ENCODE results near the gene PIP4K2C.
"Not testable (repeated sequence)": the region's sequence is repeated elsewhere in the genome, so short reads cannot be mapped to it uniquely, and the experiment has no call there.

Gene PIP4K2C

GRCh38 chr12:57586128-57586527 lies 4.9 kb upstream of the PIP4K2C start:
- DNase-seq: no peak

DNA sequence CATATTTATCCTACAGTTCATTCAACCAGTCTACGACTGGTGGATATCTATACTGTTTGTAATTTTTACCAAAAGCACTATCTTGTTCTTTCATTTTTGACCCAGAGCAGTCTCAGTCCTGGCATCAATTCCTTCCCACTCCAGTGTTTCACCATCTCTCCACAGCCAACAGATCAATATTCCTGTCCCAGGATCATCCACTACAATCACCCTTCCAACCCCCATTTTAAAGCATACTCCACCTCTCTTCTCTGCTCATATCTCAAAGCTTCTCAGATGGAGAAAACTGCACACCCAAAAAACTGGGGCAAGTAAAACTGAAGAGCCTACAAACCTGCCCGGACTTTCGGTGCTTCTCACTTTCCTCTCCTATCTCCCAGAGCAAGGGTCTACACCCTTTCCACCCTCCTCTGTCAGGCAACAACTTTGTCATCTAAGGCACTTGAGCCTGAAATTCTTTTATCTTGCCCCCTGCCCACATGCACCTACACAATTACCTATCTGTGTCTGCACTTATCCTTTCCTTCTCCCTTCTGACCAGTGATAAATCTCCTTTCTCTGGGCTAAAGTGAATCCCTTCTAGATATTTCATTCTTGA lies 4.1 kb upstream of the PIP4K2C start:
- no peak for DNase-seq

DNA sequence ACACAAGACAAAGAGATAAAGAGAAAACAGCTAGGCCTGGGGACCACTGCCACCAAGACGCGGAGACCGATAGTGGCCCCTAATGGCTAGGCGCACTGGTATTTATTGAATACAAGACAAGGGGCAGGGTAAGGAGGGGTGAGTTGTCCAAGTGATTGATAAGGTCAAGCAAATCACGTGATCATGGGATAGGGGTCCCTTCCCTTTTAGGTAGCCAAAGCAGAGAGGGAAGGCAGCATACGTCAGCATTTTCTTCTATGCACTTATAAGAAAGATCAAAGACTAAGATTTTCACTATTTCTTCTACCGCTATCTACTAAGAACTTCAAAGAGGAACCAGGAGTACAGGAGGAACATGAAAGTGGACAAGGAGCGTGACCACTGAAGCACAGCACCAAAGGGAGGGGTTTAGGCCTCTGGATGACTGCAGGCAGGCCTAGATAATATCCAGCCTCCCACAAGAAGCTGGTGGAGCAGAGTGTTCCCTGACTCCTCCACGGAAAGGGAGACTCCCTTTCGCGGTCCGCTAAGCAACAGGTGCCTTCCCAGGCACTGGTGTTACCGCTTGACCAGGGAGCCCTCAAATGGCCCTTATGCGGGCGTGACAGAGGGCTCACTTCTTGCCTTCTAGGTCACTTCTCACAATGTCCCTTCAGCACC lies 1.9 kb upstream of the PIP4K2C start:
- not testable (repeated sequence) for DNase-seq

DNA sequence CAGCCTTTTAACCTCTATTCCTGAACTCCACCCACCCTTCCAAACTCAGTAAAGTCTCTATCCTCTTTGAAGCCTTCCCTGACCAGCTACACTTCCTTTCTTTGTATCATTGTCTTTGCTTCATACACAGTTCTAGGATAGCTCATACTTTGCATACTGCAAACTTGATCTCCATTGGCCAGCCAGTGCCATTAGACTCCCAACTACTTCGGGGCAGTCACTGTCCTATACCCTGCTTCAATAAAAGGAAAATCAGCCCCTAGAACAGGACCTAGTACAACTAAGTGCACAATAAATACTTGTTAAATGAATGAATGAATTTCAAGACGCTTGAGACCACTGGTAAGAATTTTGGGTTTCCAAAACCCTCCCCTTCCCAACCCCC lies 521 bp upstream of the PIP4K2C start:
- DNase-seq: peak; percentile 43

GRCh38 chr12:57591782-57592325 lies 862 bp downstream of the PIP4K2C start:
- DNase-seq: no peak

- no peak for DNase-seq
Measured at GRCh38 chr12:57592551-57593165, 1.7 kb downstream of the PIP4K2C start.

DNA sequence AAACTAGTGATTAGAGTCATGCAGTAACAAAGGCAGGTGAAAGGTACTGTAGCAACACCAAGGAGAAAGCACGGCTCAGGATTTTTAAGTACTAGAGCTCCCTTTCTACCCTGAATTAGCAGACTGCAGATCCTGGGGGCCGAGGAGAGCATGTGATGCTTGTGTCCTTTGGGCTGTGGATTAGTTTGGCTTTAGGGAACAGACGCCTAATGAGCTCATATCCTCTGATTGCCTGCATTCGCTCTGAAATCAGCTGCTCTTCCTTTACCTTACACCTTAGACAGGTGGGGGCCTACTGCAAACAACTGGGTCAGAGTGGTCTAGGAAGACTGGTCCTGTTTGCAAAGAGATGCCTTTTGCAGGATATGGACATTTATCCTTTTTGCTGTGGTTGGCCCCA lies 2.2 kb downstream of the PIP4K2C start:
- no peak for DNase-seq

DNA sequence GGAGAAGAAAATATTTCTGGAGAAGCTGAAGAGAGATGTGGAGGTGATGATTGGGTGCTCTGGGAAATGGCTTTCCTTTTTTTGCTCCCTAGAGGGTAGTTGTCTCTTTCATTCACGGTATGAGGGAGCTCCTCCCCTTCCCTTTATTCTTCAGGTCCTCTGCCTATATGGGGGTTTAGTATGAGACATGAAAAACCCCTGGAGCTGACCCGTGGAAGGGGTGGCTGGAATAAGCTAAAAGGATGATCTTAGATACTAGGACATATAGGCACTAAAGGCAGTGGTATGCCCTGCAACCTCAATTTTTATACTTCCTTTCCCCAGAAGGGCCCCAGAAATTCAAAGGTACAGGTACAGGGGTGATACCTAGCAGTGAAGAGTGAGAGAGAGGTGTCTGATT lies 9.4 kb downstream of the PIP4K2C start:
- no peak for DNase-seq

DNA sequence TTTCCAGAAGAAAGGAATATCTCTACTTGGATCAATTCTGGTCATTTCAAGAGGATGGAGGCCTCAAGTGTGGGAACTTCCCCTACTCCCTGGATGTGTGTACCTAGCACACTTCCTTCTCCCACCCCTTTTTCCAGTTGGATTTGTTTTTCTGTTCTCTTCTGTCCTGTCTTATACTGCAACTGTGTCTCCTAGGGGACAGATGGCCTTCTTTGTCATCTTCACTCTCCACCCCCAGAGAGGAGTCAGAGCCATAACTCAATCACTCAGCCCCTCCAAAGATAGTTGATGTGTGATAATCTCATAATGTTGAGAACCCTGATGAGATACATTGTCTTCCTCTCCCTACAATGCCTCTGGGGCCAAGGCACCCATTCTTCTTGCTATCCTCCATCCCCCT lies 11.6 kb downstream of the PIP4K2C start:
- no peak for DNase-seq

- DNase-seq: no peak
Measured at GRCh38 chr12:57603324-57603723, 12.3 kb downstream of the PIP4K2C start.

DNA sequence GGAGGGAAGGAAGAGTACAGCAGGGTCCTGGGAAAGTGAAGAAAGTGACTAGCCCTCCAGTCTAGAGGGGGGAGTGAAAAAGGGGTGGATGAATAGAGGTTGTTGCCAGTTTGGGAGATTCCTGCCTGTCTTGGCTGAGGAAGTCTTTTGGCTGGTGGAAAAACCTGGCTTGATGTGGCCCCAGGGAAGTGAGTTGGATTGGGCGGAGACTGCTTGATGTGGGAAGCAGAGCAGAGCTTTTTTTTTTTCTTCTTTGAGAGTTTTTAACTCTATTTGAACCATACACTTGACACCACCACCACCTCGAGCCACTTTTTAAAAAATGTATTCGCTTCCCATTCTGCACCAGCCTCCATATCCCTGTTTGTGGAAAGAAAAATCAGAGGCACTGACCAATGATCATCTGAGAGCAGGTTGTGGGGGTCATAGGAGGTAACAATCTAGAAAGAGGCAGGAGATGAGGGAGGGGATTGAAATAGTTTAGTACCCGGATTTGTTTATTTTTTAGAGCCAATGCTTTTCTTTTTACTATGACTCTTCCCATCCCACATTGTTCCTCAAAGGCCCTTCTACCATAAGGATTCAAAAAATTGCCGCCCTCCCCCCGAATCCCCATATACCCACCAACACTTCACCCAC lies 12.9 kb downstream of the PIP4K2C start:
- DNase-seq: no peak

DNA sequence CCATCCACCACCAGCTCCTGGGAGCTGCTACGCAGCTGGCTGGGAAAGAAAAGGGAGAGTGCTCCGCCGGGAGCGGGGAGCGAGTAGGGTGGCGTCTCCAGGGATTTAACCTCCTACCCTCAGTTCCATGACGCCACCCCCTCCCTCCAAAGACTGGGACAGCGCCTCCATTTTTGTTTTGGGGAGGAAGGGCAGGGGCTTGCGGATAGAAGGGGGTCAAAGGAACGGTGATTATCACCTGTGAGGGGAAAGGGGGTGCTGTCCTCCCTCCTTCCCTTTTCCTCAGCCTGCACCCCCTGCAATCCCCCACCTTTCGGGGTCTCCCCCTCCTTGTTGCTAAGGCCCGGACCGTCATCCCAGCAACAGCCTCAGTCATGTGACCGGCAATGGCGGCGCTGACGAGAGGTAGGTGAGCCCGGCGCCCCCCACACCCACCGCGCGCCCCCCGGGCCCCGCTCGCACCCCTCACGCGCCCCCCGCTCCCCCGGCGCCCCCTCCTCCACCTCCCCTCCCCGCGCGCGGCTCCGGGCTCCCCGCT lies 13.5 kb downstream of the PIP4K2C start, which contains the start of gene DTX3:
Gene DTX3 (plus strand): TSS at position 371 of the 538 bp plus-strand sequence. CDS start 1,694 bp downstream, outside the sequence.
- DNase-seq: peak; percentile 15

GRCh38 chr12:57604992-57605810 lies 14.2 kb downstream of the PIP4K2C start:
- DNase-seq: no peak

- DNase-seq: no peak
Measured at GRCh38 chr12:57605811-57606311, 14.9 kb downstream of the PIP4K2C start.

DNA sequence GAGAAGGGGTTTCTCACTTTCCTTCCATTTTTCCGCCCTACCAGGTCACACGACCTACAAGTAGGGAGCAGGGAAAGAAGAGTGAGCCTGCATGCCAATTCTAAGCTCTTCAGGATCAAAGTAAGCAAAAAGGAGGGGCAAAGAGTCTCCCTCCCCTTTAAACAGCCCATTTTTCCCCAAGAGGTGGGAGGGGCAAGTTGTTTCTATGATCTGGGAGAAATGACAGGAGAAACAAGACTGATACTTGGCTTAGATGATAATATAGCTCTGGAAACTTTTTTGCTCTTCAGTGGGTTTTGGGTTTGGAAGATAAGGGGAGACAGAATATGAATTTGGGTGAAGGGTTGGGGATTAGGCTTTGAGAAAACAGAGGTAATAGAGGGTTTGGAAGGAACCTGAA lies 15.4 kb downstream of the PIP4K2C start:
- no peak for DNase-seq

GRCh38 chr12:57606821-57607220 lies 15.8 kb downstream of the PIP4K2C start:
- no peak for DNase-seq

DNA sequence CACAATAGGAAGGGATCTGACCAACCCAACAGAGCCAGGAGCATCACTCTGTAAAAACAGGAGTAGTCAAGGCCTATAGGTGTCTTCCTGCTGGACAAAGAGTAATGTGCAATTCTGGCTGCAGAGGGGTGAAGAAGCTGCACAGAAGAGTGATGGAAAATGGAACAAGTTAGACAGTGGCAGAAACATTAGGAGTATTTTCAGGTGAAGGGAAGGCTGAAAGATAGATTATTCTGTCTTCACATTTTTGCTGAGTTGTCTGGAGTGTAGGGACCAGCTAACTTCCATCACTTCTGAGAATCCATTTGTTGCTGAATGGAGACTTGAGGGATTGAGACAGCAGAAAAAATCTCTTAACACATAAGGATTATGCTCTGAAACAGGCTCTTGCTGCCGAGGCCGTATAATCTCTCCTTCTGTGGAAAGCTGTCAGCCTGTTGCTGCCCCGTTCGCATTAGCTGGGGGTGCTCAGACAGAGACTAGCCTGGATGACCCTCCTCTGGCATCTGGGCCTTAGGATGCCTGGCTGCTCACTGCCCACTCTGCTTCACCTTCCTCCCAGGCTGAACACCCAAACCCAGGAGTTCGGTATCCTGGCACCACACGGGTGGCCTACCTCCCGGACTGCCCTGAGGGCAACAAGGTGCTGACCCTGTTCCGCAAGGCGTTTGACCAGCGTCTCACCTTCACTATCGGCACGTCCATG lies 17.1 kb downstream of the PIP4K2C start:
- no peak for DNase-seq

DNA sequence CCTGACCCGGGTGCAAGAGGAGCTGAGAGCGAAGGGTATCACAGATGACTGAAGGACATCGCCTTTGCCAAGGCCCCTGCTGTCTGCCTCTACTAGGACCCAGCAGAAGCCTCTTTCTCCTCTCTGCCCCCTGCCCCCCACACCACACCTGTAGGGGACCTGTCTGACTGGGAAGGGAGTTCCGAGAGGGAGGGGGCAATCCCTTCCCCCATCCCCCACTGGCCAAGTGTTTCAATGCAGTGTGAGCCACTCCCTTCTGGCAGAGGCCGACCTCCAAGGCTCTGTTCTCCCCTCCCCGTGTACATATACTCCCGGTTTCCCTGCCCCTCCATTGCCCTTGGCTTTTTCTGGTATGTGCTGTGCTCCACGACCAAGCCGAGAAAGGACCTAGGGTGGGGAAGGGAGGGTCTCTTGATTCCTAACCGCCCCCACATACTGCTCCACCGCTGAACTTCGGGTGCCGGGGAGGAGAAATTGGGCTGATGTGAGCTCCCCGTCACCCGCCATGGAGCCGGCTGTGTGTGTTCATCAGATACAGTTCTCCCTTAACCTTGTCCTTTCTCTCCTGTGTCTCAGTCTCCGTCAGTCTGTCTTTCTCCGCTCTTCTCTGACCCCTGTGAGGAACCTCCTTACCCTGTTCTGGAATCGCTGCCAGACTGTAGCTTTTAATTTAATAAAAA lies 18.2 kb downstream of the PIP4K2C start:
- no peak for DNase-seq

GRCh38 chr12:57609781-57610553 lies 19.0 kb downstream of the PIP4K2C start:
- no peak for DNase-seq

DNA sequence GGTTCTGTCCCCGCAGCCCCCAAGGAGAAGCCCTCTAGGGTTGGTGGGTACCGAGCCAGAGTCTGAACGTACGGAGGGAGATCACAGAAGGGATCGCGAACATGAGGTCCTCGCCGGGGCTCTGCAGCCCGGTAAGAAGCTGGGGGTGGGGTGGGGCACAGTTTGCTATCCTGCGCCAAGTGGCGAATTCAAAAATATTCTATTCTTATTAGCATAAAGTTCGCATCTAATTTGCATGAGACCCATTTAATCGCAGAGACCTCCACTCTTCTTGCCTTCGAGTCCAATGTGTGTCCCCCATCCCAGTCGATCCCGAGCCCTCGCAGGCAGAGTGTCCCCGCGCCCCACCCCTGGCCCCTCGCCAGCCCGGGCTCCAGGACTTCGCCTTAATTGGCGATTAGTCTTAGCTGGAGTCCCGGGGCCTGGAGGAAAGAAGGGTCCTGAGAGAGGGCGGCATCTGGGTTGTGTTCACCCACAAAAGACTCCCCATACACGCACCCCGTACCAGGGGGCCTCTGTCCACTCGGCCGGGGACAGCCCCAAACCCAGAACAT lies 19.6 kb downstream of the PIP4K2C start:
- peak; percentile 7 for DNase-seq
